ENCODE results near the gene RIMBP2.

The RIMBP2 gene

GRCh38 chr12:130514149-130514551, 201.9 kb downstream of the RIMBP2 start:
- DNase-seq (ENCODE audit: extremely low read depth, low read depth), result no peak

GRCh38 chr12:130513556-130513955, 202.5 kb downstream of the RIMBP2 start:
- TF ChIP-seq, protein P1, sequence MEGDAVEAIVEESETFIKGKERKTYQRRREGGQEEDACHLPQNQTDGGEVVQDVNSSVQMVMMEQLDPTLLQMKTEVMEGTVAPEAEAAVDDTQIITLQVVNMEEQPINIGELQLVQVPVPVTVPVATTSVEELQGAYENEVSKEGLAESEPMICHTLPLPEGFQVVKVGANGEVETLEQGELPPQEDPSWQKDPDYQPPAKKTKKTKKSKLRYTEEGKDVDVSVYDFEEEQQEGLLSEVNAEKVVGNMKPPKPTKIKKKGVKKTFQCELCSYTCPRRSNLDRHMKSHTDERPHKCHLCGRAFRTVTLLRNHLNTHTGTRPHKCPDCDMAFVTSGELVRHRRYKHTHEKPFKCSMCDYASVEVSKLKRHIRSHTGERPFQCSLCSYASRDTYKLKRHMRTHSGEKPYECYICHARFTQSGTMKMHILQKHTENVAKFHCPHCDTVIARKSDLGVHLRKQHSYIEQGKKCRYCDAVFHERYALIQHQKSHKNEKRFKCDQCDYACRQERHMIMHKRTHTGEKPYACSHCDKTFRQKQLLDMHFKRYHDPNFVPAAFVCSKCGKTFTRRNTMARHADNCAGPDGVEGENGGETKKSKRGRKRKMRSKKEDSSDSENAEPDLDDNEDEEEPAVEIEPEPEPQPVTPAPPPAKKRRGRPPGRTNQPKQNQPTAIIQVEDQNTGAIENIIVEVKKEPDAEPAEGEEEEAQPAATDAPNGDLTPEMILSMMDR (IDR thresholded peaks at IDR 0.05; ENCODE audit: low read depth, low read length), result no peak
- no peak for DNase-seq (ENCODE audit: extremely low read depth, low read depth)

More at GRCh38 chr12:130514149-130514551, 201.9 kb downstream of the RIMBP2 start:
- TF ChIP-seq, protein P1 (IDR thresholded peaks at IDR 0.05; ENCODE audit: low read depth, low read length), result no peak

DNA sequence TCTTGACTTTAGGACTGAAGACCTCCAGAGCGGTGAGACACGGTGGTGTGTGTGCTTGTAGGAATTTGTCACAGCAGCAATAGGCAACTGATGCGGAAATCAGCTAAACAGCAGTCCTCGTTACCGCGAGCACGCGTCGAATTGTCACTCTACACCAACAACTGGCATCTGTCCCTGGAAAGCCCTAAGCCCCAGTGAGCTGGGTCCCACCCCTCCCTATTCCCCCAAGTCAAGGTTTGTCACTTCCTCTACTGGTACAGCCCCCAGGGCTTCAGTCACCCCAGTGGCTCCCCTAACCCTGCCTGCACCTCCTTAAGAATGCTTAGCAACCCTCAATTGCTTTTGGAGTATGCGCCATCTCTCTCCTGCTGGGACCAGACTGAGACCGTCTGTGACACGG, 204.8 kb downstream of the RIMBP2 start:
- DNase-seq (ENCODE audit: extremely low read depth, low read depth), result no peak
- TF ChIP-seq, protein P1 (IDR thresholded peaks at IDR 0.05; ENCODE audit: low read depth, low read length), result no peak

DNA sequence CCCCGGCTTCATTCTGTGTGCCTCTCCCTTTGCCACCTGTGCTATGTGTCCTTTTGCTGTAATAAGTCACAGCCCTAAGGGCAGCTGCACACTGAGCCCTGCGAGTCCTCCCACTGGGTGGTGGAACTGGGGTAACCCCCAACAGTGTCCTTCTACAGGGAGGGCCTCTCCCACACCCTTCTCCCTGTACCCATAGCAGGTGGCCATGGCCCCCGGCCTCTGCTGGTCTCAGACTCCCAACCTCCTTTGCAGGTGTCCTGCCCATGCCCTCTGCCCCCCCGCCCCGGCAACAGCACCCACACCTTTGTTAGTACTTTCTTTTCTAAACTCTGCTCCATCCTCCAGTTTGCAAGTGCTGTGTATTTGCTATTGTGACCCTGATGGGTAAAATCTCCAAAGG, 206.6 kb downstream of the RIMBP2 start:
- no peak for DNase-seq (ENCODE audit: extremely low read depth, low read depth)
- TF ChIP-seq, protein P1 (IDR thresholded peaks at IDR 0.05; ENCODE audit: low read depth, low read length), result no peak

- TF ChIP-seq, protein P1 (IDR thresholded peaks at IDR 0.05; ENCODE audit: low read depth, low read length), result no peak
These were observed 207.3 kb downstream of the RIMBP2 start for GRCh38 chr12:130508847-130509246.

GRCh38 chr12:130508318-130508717, 207.8 kb downstream of the RIMBP2 start:
- TF ChIP-seq, protein P1 (IDR thresholded peaks at IDR 0.05; ENCODE audit: low read depth, low read length), result no peak
- DNase-seq (ENCODE audit: extremely low read depth, low read depth), result no peak

More at GRCh38 chr12:130508847-130509246, 207.3 kb downstream of the RIMBP2 start:
- DNase-seq (ENCODE audit: extremely low read depth, low read depth), result no peak

DNA sequence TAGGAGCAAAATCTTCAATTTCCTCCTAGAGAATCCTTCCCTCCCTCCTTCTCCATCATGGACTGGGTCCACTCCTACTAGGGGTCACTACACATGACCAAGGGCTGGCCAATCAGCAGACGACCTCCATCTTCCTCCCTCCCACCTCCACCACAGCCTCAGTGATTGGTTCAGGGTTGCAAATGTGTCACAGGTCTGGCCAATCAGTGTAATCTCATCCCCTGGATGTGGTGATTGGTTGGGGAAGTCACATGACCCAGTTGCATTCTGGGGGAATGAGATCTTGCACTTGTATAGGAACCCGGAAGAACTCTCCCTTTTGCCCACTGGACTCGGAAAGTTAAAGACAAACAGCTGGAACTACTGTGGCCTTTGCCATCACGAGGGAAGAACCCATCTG, 209.3 kb downstream of the RIMBP2 start:
- TF ChIP-seq, protein P1 (IDR thresholded peaks at IDR 0.05; ENCODE audit: low read depth, low read length), result no peak
- DNase-seq (ENCODE audit: extremely low read depth, low read depth), result no peak
